WTC11 (cell line): ENCODE data around the gene NLRP13. TPM values are rescaled to one million over a fixed set of nuclear protein-coding genes. Genes with fewer than 3 reads are reported as not detected.

Experiments used
- ATAC-seq: fragments of 200-7000 bp; cut with Tn5 transposase; 2 replicates; pipeline ENCODE4 v1.10.0; 2021; ENCODE audit warnings: mild to moderate bottlenecking, moderate library complexity
- CTCF ChIA-PET: fragments of 300-600 bp; sonication (Branson Sonifier 250); formaldehyde crosslinking; loops from one replicate; lab custom pipeline; 2021; ENCODE audit warnings: antibody characterized with exemption; lab: Charles Lee
- POLR2A ChIA-PET: fragments of 350-600 bp; sonication (Branson Sonifier 250); formaldehyde crosslinking; loops from one replicate; lab custom pipeline; 2021; ENCODE audit warnings: antibody characterized with exemption; lab: Charles Lee
- DNase-seq: peaks from one replicate; pipeline ENCODE4 v3.0.0; 2021; ENCODE audit warnings: low spot score
- H3K27ac Mint-ChIP-seq: 2 replicates; pipeline ENCODE4 v1.8.0; 2021; ENCODE audit warnings: mixed read lengths
- H3K27me3 Mint-ChIP-seq: 2 replicates; pipeline ENCODE4 v1.8.0; 2021; ENCODE audit warnings: low read depth, mild to moderate bottlenecking, moderate library complexity, mixed read lengths
- H3K36me3 Mint-ChIP-seq: 2 replicates; pipeline ENCODE4 v1.8.0; 2021; ENCODE audit warnings: mixed read lengths
- H3K4me1 Mint-ChIP-seq: 2 replicates; pipeline ENCODE4 v1.8.0; 2022; ENCODE audit warnings: mixed read lengths
- H3K4me3 Mint-ChIP-seq: 2 replicates; pipeline ENCODE4 v1.8.0; 2021; ENCODE audit warnings: mild to moderate bottlenecking, moderate library complexity, mixed read lengths
- H3K9me3 Mint-ChIP-seq: 2 replicates; pipeline ENCODE4 v1.8.0; 2021; ENCODE audit warnings: mixed read lengths
- ERG ChIP-seq: fragments of 250-450 bp; sonication (Bioruptor Pico); IDR thresholded peaks from 2 replicates; pipeline ENCODE4 v1.8.0; 2021; ENCODE audit warnings: mild to moderate bottlenecking
- ETV6 ChIP-seq: sonication (generic); formaldehyde crosslinking; IDR thresholded peaks from 2 replicates; pipeline ENCODE4 v1.8.1; 2022; ENCODE audit warnings: mild to moderate bottlenecking, missing genetic modification reagents
- FOXK1 ChIP-seq: sonication (generic); formaldehyde crosslinking; IDR thresholded peaks from 2 replicates; pipeline ENCODE4 v1.8.0; 2022; ENCODE audit warnings: mild to moderate bottlenecking, moderate library complexity, missing genetic modification reagents
- GTF2I ChIP-seq: fragments of 250-450 bp; sonication (Bioruptor Pico); conservative IDR thresholded peaks from 2 replicates; pipeline ENCODE4 v1.4.0; 2021; ENCODE audit warnings: mild to moderate bottlenecking
- HMGA2 ChIP-seq: fragments of 250-450 bp; sonication (Bioruptor Pico); IDR thresholded peaks from 2 replicates; pipeline ENCODE4 v1.4.0; 2021; ENCODE audit warnings: mild to moderate bottlenecking, moderate library complexity
- MAX ChIP-seq: sonication (generic); formaldehyde crosslinking; IDR thresholded peaks from 2 replicates; pipeline ENCODE4 v1.8.0; 2022; ENCODE audit warnings: mild to moderate bottlenecking, missing genetic modification reagents
- PRDM15 ChIP-seq: sonication (generic); formaldehyde crosslinking; IDR thresholded peaks from 2 replicates; pipeline ENCODE4 v1.8.0; 2022; ENCODE audit warnings: missing genetic modification reagents
- PRRX2 ChIP-seq: fragments of 250-450 bp; sonication (Bioruptor Pico); IDR thresholded peaks from 2 replicates; pipeline ENCODE4 v1.8.0; 2021; ENCODE audit warnings: mild to moderate bottlenecking
- SMAD4 ChIP-seq: sonication (generic); formaldehyde crosslinking; IDR thresholded peaks from 2 replicates; pipeline ENCODE4 v1.8.0; 2022; ENCODE audit warnings: mild to moderate bottlenecking, missing genetic modification reagents
- TEAD1 ChIP-seq: sonication (generic); formaldehyde crosslinking; IDR thresholded peaks from 2 replicates; pipeline ENCODE4 v1.8.0; 2022; ENCODE audit warnings: mild to moderate bottlenecking, missing genetic modification reagents
- TEAD4 ChIP-seq: sonication (generic); formaldehyde crosslinking; IDR thresholded peaks from 2 replicates; pipeline ENCODE4 v1.8.0; 2022; ENCODE audit warnings: mild to moderate bottlenecking, missing genetic modification reagents
- TP53 ChIP-seq: sonication (generic); formaldehyde crosslinking; IDR thresholded peaks from 2 replicates; pipeline ENCODE4 v1.8.1; 2023; ENCODE audit warnings: mild to moderate bottlenecking, missing genetic modification reagents
- USF2 ChIP-seq: sonication (generic); formaldehyde crosslinking; IDR thresholded peaks from 2 replicates; pipeline ENCODE4 v1.8.1; 2023; ENCODE audit warnings: mild to moderate bottlenecking, missing genetic modification reagents, moderate library complexity
- ZNF396 ChIP-seq: fragments of 250-450 bp; sonication (Bioruptor Pico); IDR thresholded peaks from 2 replicates; pipeline ENCODE4 v1.8.0; 2021; ENCODE audit warnings: mild to moderate bottlenecking, moderate library complexity, borderline replicate concordance
- ZNF416 ChIP-seq: fragments of 250-450 bp; sonication (Bioruptor Pico); IDR thresholded peaks from 2 replicates; pipeline ENCODE4 v1.9.0; 2021; ENCODE audit warnings: mild to moderate bottlenecking, inconsistent platforms
- total RNA-seq: library from RNA; stranded (reverse); gene quantifications from 3 replicates; pipeline ENCODE4 v1.2.3, GENCODE V29; 2021
- TF ChIP-seq, protein P1 (sequence below): fragments of 250-450 bp; sonication (Bioruptor Pico); conservative IDR thresholded peaks from 2 replicates; pipeline ENCODE4 v1.9.0; 2021; ENCODE audit warnings: mild to moderate bottlenecking
- TF ChIP-seq, protein P2 (sequence below): sonication (generic); formaldehyde crosslinking; IDR thresholded peaks from 2 replicates; pipeline ENCODE4 v1.8.0; 2022; ENCODE audit warnings: mild to moderate bottlenecking, missing genetic modification reagents

NLRP13 gene
- total RNA-seq, 1 experiment from 2014 or later, result not detected

DNA sequence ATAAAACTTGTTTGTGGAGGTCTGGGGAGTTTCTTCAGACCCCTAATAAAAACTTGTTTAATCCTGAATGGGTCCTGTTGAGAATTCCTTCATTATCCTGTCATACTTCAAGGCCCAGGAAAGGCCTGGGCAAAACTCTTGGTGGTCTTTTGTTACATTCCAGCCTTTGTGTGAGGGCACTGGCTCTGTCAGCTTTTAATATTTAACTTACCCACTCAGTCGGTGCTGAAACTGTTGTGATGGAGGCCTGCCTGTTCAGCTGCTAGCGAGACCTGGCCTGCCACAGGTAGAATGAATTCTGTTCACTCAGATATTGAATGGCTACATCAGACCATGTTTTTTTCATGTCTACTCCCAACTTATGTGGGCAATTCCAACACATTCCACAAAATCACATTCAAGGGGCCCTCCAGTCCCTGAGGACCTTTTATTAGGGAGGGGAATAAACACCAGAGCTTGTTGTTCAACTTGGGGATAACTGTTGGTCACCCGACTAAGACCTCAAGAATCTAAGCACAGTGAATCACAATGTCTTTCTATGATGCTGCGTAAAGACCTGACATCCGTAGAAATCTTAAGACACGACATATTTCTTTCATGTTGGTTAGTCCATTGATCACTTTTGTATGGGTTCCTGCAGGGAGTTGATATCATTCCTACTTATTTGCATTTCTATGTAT, 28.0 kb upstream of the NLRP13 start:
- DNase-seq (no peak), ATAC-seq (no peak)
- POLR2A ChIA-PET, result no interaction called here
- CTCF ChIA-PET, result no interaction called here
- H3K27ac Mint-ChIP-seq, result no peak overlapping the region
- no peak for TF ChIP-seq FOXK1 (CRISPR knock-in tag)
- no peak for TF ChIP-seq ETV6 (CRISPR knock-in tag)
- no peak for TF ChIP-seq GTF2I
- TF ChIP-seq, all 79 proteins: peak for 0
- Mint-ChIP-seq H3K4me1 (no peaks in the 10 kb centered on the region), H3K36me3 (peaks cover 57% of the 10 kb centered on the region), H3K27me3 (peaks cover 4% of the 10 kb centered on the region), H3K4me3 (no peak overlapping the region), H3K9me3 (peaks cover 70% of the 10 kb centered on the region)

- H3K4me3 Mint-ChIP-seq, result no peak overlapping the region
- peaks cover 71% of the 10 kb centered on the region for H3K9me3 Mint-ChIP-seq
- no peaks in the 10 kb centered on the region for H3K4me1 Mint-ChIP-seq
- ChIA-PET POLR2A (no interaction called here), CTCF (no interaction called here)
- H3K27me3 Mint-ChIP-seq, result peaks cover 4% of the 10 kb centered on the region
- TF ChIP-seq USF2 (no peak), ZNF416 (CRISPR knock-in tag) (no peak), PRRX2 (CRISPR knock-in tag) (no peak), SMAD4 (no peak), ERG (CRISPR knock-in tag) (no peak), PRDM15 (CRISPR knock-in tag) (no peak), TP53 (no peak), TEAD1 (no peak), TEAD4 (CRISPR knock-in tag) (no peak), MAX (CRISPR knock-in tag) (no peak), ZNF396 (no peak), HMGA2 (CRISPR knock-in tag) (no peak)
- TF ChIP-seq, protein P1, sequence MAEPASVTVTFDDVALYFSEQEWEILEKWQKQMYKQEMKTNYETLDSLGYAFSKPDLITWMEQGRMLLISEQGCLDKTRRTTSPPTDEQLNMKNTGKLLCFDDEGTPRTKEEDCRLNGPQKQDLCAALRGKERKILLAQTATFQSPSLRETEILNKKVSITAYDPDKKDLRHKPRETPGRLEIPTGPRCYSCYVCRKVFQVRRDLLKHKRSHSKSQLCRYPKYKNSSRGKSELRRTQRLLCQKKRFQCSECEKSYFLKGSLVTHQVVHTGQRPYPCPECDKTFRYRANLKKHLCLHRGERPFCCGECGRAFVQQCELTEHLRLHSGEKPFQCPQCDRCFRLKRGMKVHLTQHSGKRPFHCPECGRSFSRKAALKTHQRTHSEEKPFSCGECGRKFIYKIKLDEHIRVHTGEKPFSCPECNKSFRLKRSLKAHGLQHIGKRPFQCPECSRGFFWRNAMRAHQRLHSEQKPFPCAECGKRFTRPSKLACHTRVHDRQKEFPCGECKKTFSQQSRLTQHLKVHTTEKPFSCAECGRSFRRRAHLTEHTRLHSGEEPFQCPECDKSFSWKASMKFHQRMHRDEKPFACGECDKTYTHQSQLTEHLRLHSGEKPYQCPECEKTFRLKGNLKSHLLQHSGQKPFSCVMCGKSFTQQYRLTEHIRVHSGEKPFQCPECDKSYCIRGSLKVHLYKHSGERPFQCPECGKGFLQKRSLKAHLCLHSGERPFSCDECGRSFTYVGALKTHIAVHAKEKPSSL, result no peak
- TF ChIP-seq, protein P2, sequence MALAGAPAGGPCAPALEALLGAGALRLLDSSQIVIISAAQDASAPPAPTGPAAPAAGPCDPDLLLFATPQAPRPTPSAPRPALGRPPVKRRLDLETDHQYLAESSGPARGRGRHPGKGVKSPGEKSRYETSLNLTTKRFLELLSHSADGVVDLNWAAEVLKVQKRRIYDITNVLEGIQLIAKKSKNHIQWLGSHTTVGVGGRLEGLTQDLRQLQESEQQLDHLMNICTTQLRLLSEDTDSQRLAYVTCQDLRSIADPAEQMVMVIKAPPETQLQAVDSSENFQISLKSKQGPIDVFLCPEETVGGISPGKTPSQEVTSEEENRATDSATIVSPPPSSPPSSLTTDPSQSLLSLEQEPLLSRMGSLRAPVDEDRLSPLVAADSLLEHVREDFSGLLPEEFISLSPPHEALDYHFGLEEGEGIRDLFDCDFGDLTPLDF, result no peak
- H3K36me3 Mint-ChIP-seq, result peaks cover 56% of the 10 kb centered on the region
- no peak for ATAC-seq
- no peak for DNase-seq
- H3K27ac Mint-ChIP-seq, result no peak overlapping the region
Measured at GRCh38 chr19:55958356-55958755, 26.2 kb upstream of the NLRP13 start.
